Right renal pelvis (tissue), 4 donors: ENCODE data around the gene LIPG. TPM values are rescaled to one million over a fixed set of nuclear protein-coding genes. Genes with fewer than 3 reads are reported as not detected.
"Not testable (repeated sequence)": the region's sequence is repeated elsewhere in the genome, so short reads cannot be mapped to it uniquely, and the experiment has no call there.

Experiments used
- DNase-seq, 4 donors: peaks; one replicate each; pipeline ENCODE4 v3.0.0-alpha.2; 2013; ENCODE audit warnings: low read depth in 4 of 4, low spot score in 3 of 4, missing footprints in 1 of 4
- polyA plus RNA-seq, 4 donors: library from polyadenylated mRNA; unstranded; fragments of 120-200 nt; gene quantifications; one replicate each; pipeline ENCODE4 v1.2.1, GENCODE V29; 2013; ENCODE audit not compliant: insufficient read length in 4 of 4

LIPG gene
- polyA plus RNA-seq, 4 donors: 46.6 to 62.6 (median 56.3) TPM

DNA sequence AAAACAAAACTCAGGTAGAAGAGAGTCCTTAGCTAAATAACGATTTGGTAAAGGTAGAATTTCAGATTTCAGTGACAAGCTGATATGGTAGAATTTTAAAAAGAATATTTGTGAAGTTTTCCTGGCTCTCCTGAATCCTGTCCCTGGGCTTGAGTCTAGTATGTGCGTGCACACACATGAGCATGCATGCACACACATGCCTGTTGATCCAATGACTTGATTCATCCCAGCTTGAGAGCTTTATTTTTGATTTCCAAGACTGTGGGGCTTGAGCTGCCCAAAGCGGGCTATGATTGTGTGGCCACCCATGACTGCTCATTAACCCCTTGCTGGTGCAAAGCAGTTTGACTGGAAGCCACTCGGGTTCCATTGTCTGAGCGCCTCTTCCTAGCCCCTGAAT is 9.0 kb downstream of the LIPG start:
- no peak for DNase-seq

DNA sequence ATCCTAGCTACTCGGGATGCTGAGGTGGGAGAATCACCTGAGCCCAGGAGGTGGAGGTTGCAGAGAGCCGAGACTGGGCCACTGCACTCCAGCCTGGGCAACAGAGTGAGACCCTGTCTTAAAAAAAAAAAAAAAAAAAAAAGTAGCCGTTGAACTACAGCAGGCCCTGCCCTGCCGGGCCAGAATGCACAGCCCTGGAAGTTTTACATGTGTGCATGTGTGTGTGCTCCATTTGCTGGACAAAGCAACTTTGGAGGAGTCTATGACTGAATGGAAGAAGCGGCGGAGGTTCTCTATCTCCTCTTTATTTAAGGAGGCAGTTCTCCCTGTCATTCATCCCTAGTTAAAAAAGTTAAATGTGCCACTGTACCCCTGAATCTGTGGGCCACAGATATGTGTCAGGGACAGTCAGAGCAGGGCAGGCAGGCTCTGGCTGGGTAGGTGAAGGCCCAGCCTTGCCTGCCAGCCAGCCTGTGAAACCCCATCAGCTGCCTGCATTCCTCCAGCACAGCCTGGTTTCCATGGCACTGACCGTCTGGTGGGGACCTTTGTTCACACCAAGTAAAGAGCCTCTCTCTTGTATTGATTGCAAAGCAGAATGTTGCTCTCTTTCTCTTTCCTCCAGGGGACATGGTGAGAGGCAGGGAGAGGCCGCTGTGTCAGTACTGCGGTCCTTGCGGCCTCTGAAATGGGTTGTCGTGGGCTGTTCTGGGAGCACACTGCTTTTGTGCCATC is 10.9 kb downstream of the LIPG start:
- DNase-seq: no peak

DNA sequence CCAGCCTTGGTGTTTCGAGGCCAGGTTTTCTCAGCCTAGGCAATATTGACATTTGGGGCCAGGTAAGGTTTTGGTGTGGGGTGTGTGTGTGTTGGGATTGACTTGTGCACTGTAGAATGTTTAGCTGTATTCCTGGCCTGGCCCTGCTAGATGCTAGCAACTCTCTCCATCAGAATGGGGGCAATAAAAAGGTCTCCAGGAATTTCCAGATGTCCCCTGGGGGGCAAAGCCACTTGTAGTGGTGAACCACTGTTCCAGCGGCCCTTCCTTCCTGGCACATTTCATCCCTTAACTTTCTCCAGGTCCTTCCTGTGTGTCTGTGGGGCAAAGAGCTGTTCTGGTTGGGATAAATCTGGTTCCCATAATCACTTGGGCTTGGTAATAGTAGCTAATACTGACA is 12.0 kb downstream of the LIPG start:
- no peak for DNase-seq

DNA sequence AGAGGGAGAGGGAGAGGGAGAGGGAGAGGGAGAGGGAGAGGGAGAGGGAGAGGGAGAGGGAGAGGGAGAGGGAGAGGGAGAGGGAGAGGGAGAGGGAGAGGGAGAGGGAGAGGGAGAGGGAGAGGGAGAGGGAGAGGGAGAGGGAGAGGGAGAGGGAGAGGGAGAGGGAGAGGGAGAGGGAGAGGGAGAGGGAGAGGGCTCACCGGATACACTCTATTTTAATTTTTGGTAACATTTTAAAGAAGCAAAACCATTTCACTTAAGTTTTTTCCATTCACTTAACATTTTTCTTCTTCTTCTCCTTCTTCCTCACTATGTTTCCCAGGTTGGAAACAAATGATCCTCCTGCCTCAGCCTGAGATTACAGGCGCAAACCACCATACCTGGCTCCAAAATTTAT is 17.2 kb downstream of the LIPG start:
- DNase-seq: not testable (repeated sequence)

DNA sequence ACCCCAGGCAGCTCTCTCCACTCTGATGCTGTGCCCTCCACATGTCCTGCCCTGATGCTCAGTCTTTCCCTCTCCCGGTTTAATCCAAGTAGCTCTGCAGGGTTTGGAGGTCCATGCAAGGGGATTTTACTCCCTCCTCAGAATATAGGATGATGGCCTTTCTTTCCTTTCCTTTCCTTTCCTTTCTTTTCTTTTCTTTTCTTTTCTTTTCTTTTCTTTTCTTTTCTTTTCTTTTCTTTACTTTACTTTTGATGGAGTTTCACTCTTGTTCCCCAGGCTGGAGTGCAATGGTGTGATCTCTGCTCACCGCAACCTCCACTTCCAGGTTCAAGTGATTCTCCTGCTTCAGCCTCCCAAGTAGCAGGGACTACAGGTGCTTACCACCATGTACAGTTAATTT is 17.7 kb downstream of the LIPG start:
- not testable (repeated sequence) for DNase-seq

DNA sequence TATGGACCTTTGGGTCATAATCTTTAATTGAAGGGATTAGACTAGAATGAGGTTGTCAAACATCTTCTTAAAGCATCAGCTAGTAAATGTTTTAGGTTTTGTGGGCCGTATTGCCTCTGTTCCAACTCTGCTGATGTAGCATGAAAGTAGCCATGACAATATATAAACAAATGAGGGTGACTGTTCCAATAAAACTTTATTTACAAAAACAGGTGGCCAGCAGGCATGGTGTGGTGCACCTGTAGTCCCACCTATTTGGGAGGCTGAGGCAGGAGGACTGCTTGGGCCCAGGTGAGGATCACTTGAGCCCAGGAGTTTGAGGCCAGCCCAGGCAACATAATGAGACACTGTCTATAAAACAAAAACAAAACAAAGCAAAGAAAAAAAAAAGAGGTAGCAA is 18.4 kb downstream of the LIPG start:
- DNase-seq: no peak

DNA sequence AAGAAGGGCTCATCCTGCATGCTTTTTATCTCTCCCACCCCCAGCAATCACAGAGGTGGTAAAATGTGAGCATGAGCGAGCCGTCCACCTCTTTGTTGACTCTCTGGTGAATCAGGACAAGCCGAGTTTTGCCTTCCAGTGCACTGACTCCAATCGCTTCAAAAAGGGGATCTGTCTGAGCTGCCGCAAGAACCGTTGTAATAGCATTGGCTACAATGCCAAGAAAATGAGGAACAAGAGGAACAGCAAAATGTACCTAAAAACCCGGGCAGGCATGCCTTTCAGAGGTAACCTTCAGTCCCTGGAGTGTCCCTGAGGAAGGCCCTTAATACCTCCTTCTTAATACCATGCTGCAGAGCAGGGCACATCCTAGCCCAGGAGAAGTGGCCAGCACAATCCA is 19.5 kb downstream of the LIPG start:
- no peak for DNase-seq

DNA sequence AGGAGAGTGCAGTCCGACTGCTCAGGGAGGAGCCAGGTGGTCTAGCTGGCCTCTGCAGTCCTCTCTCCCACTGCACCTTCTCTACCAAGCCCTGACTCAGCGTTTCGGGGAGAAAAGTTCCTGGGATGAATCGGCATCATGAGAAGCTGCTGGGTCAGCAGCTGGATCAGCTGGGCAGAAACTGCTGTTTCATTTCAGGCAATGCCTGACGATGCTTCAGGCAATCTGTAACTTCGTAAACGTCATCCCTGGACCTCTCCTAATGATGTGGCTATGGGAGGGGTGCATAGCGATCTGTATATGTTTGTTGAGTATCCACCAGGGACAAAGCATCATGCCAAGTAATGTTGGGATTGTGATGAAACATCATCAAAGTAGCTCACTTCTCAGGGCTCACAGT is 20.7 kb downstream of the LIPG start:
- no peak for DNase-seq

DNA sequence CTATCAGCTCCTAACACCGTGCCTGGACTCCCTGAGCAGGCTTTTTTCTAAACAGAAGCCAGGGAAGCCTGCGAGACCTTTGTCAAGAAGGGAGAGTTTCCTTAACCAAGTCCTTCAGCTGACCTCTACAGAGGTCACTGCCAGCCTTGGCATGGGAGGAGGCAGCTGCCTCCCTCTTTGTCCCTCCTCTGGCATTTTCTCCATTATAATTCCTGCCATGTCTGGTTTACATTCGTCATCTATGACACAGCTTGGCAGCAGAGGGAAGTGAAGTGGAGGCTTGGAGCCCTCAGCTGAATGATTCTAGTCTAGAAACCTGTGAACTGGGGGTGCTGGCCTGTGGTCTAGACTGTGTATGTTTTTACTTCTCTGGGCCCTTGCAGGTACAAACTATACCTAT is 22.5 kb downstream of the LIPG start:
- DNase-seq: no peak

DNA sequence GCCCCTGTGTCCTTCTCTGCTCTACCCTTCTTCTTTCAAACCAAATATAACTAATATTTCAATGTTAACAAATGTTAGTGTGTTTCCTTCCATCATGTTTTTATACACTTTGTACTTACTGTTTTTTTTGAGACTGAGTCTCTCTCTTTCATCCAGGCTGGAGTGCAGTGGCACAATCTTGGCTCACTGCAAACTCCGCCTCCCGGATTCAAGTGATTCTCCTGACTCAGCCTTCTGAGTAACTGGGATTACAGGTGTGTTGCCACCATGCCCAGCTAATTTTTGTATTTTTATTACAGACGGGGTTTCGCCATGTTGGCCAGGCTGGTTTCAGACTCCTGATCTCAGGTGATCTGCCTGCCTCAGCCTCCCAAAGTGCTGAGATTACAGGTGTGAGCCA is 23.1 kb downstream of the LIPG start:
- DNase-seq: not testable (repeated sequence)

DNA sequence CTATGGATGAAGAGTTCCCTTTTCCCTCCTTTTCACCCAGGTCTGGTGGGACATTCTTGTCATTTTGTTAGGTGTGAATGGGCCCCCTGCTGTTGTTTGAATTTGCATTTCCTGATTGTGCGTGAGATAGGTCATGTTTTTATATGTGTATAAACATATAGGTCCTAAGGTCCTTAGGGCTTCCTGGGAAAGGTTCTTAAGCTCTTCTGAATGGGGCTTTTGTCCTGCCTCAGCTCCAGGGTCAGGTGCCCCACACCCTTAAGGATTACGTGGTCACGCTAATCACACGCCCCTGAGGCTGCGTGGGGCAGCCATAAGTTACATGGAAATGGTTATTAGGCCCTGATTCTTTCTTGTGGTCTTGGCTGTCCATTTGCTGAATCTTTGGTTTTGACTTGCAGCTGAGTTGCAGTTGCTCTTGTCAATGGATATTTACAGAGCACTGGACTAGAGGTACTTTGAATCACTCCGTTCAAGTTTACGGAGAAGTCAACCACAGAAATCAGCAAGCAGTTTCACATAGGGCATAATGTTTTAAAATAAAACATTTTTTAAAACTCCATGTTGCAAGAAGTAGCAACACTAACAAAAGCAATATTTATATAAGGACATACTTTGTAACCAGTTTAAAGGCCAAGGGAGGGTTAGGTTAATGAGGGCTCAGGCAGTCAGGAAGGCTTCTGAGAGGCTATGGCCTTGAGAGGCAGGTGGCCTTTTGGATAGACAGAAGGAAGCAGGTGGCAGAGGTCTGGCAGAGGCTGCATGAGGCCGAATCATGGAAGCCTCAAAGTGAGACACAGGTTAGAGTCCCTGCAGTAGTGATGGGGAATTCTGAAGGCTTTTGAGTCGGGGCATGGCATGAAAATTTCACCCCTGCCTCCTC is 24.2 kb downstream of the LIPG start:
- no peak for DNase-seq

DNA sequence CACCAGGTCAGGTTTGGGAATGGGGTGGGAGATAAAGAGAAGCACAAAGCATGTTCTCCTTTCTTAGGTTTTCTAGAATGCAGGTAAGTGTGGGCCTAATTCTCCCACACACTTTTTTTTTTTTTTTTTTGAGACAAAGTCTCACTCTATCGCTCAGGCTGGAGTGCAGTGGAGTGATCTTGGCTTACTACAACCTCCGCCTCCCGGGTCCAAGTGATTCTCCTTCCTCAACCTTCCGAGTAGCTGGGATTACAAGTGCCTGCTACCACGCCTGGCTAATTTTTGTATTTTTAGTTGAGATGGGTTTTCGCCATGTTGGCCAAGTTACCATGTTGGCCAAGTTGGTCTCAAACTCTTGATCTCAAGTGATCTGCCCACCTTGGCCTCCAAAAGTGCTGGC is 26.3 kb downstream of the LIPG start:
- no peak for DNase-seq

DNA sequence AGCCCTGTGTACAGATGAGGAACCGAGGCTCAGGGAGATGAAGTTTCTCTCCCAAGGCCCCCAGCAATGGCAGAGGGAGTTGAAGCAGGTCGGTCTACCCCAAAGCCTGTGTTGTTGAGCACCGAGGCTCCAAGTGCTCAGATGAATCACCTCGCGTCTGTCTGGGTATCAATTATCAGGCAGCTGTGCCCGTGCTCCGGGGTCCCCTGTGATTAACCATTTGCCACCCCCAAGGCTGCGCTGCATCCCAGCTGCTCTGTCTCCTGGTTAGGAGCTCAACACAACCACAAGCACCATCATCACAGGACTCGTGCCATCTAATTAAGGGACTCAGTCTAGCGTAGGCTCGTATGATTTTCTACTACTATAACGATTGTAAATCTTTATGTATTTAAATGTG is 27.1 kb downstream of the LIPG start:
- no peak for DNase-seq

DNA sequence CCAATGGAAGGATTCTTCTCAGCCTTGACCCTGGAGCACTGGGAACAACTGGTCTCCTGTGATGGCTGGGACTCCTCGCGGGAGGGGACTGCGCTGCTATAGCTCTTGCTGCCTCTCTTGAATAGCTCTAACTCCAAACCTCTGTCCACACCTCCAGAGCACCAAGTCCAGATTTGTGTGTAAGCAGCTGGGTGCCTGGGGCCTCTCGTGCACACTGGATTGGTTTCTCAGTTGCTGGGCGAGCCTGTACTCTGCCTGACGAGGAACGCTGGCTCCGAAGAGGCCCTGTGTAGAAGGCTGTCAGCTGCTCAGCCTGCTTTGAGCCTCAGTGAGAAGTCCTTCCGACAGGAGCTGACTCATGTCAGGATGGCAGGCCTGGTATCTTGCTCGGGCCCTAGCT is 28.8 kb downstream of the LIPG start:
- no peak for DNase-seq

DNA sequence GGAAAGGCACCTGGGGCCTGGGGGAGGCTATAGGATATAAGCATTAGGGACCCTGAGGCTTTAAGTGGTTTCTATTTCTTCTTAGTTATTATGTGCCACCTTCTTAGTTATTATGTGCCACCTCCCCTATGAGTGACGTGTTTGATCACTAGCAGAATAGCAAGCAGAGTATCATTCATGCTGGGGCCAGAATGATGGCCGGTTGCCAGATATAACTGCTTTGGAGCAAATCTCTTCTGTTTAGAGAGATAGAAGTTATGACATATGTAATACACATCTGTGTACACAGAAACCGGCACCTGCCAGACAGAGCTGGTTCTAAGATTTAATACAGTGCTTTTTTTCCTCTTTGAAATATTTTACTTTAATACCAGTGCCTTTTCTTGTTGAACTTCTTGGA is 29.4 kb downstream of the LIPG start:
- no peak for DNase-seq

DNA sequence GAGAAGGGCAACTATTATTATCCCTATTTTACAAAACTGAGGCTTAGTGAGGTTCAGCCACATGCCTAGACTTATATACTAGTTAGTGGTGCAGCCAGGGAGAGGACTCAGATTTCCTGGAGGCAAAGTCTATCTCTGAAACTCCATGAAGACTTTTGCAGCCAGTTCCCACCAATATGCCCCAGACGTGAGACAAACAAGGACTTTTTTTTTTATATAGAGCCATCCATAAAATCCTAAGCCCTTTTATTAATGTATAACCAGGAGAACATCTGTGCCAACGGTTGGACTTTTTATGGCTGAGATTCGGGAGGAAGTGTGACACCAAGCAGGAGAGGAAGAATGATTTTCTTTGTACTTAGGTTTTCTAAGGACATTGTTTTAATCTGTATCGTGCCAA is 29.9 kb downstream of the LIPG start:
- no peak for DNase-seq

DNA sequence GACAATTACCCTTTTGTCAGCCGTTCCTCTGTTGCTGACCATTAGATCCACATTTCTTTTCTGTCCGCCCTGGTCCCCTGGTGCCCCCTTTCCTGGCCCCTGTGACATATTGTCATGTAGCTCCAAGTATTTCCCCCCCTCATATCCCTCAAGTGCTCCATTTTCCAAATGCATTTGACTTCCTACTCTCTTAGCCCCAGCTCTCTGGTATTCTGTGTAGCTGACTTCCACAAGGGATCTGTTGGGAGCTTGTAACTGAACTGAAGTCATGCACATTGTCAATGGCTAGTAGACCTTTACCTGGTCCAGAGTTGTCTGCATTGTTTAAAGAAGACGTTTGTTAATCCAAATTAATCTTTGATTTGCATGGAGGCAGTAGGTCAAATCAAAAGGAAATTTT is 34.8 kb downstream of the LIPG start:
- no peak for DNase-seq

DNA sequence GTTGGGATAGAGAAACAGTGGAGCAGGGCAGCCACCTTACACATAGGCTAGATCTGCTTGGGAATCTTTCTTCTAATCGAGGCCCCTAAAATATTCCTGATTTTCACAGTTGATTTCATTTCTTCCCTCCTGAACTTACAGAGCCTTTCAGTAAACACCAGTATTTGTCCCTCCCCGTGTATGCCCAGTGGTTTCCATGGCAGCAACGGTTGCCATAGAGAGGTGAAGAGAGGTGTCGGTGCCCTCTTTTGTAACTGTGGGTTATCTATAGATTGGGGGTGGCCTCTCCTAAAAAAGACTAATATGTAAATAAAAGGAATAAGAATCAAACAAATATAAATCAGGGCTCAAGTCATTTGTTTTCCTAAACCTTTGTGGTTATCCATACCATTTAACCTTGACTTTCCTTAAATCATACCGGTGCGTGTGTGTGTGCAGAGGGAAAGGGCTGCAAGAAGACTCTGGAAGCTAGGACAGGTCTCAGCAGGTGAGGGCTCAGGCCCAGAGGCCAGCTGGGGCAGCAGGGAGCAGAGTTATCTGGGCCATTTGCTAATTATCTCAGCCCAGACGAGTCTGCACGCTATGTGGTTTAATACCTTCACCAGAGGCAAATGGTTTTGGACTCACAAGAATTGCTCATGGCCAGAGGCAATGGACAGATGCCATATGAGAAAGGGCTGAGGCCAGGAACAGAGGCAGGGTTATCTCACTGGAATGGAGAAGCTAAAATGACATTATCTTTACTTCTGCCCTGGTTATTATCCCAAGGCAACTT is 35.5 kb downstream of the LIPG start:
- no peak for DNase-seq

DNA sequence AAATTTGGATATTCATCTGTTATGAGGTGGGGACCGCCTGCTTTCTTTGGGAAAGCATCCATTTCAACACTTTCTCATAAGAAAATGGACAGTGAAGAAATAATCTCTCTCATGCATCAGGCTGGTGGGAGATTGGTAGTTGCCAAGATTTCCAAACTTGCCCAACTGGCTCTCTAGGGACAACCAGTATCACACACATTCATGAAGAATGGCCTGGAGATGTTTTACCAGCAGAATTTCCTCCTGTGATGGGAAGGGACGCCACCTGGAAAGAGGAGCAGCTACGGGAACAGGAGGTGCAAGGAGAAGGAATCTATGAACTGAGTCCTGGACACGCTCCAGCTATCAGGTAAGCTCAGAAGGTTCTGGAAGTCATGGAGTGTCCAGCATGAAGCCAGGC is 39.4 kb downstream of the LIPG start:
- DNase-seq: no peak

DNA sequence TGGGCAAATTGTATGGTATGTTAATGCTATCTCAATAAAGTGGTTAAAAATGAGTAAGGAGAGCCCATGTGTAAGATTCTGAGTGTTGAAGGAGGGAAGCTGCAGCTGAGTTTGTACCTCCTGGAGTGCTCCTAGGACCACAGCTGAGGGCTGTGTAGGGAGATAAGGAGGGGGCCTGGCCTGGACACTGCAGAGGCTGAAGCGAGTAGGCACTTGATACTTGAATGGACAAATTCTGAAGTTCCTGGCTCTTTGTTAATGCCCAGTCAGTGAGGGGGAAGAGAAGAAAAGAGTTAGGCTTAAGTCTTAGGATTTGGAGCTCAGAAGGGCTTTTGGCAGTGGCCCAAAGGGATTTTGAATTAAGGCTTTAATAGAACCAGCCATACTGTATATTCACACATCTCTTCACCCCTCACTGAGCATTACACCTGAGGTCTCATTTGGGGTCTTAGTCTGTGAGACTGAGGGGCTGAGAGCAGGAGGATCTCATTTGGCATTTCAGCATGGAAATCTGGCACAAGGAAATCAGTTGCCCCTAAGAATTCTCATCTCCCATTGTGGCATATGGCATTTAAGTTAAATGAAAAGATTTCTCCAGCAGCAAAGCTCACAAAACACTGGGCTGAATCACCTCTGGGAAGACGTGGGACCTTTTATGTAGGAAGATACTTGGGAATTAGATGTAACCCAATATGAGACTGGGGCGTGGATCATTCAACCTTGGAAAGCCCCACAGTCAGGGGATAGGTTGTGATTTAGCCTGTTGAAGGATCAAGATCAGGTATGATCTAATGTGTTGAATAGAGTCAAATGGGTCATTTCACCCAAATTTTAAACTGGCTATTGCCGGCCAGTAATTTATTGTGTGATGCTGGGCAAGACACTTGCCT is 46.8 kb downstream of the LIPG start:
- DNase-seq: no peak
